Liver (tissue), 9 donors: ENCODE measurements around the gene ATP2C2. TPM values are rescaled to one million over a fixed set of nuclear protein-coding genes. Genes with fewer than 3 reads are reported as not detected.

Experiments used
- DNase-seq: peaks from one replicate; pipeline ENCODE4 v3.0.0-alpha.2; 2017; ENCODE audit warnings: low spot score
- H3K27ac ChIP-seq, 2 donors: one replicate each; pipeline ENCODE4 v1.7.0; 2013; ENCODE audit warnings: inconsistent platforms in 2 of 2, low read length in 2 of 2, control low read depth in 1 of 2, low read depth in 1 of 2, mild to moderate bottlenecking in 1 of 2
- H3K27me3 ChIP-seq, 4 donors: one replicate each; pipeline versions ENCODE4 v1.6.1 to v1.7.0; 2013; ENCODE audit warnings: low read length in 3 of 4, inconsistent platforms in 1 of 4, mild to moderate bottlenecking in 1 of 4, moderate library complexity in 1 of 4; ENCODE audit not compliant: control insufficient read depth in 4 of 4, insufficient read depth in 4 of 4
- H3K36me3 ChIP-seq, 4 donors: one replicate each; pipeline versions ENCODE4 v1.6.1 to v1.7.0; 2013; ENCODE audit warnings: low read length in 3 of 4, mild to moderate bottlenecking in 3 of 4, low read depth in 1 of 4, moderate library complexity in 1 of 4; ENCODE audit not compliant: control insufficient read depth in 4 of 4, insufficient read depth in 3 of 4
- H3K4me1 ChIP-seq, 4 donors: one replicate each; pipeline versions ENCODE4 v1.6.1 to v1.7.0; 2013; ENCODE audit warnings: low read length in 3 of 4, mild to moderate bottlenecking in 3 of 4, moderate library complexity in 1 of 4; ENCODE audit not compliant: control insufficient read depth in 4 of 4, insufficient read depth in 4 of 4
- H3K4me3 ChIP-seq, 3 donors: one replicate each; pipeline versions ENCODE4 v1.6.1 to v1.7.0; 2013; ENCODE audit warnings: low read length in 3 of 3, control low read depth in 1 of 3, low read depth in 1 of 3, mild to moderate bottlenecking in 1 of 3
- H3K9ac ChIP-seq, 2 donors: one replicate each; pipeline ENCODE4 v1.7.0; 2013; ENCODE audit warnings: low read length in 2 of 2, mild to moderate bottlenecking in 2 of 2, moderate library complexity in 2 of 2, control low read depth in 1 of 2, low read depth in 1 of 2
- H3K9me3 ChIP-seq, 4 donors: one replicate each; pipeline versions ENCODE4 v1.6.1 to v1.7.0; 2013; ENCODE audit warnings: low read length in 3 of 4; ENCODE audit not compliant: control insufficient read depth in 4 of 4
- EGR1 ChIP-seq, 2 donors: IDR thresholded peaks; 2 replicates each; pipeline ENCODE4 v1.6.1; 2016 to 2018; ENCODE audit warnings: antibody characterized with exemption in 2 of 2, low read depth in 2 of 2
- FOXA1 ChIP-seq: IDR thresholded peaks from 2 replicates; pipeline ENCODE4 v1.6.1; 2016; ENCODE audit warnings: antibody characterized with exemption
- FOXA2 ChIP-seq: IDR thresholded peaks from 2 replicates; pipeline ENCODE4 v1.6.1; 2016; ENCODE audit warnings: antibody characterized with exemption
- GABPA ChIP-seq, 2 donors: IDR thresholded peaks in 1 of 2; conservative IDR thresholded peaks in 1 of 2; 2 replicates each; pipeline ENCODE4 v1.6.1; 2016; ENCODE audit warnings: antibody characterized with exemption in 2 of 2, mild to moderate bottlenecking in 1 of 2, moderate library complexity in 1 of 2
- HNF4A ChIP-seq, 2 donors: conservative IDR thresholded peaks; 2 replicates each; pipeline ENCODE4 v1.6.1; 2016; ENCODE audit warnings: antibody characterized with exemption in 2 of 2, mild to moderate bottlenecking in 2 of 2
- HNF4G ChIP-seq: IDR thresholded peaks from 2 replicates; pipeline ENCODE4 v1.6.1; 2016; ENCODE audit warnings: antibody characterized with exemption
- JUND ChIP-seq, 2 donors: IDR thresholded peaks; 2 replicates each; pipeline ENCODE4 v1.6.1; 2016; ENCODE audit warnings: antibody characterized with exemption in 2 of 2
- NR2F2 ChIP-seq: IDR thresholded peaks from 2 replicates; pipeline ENCODE4 v1.6.1; 2016; ENCODE audit warnings: antibody characterized with exemption
- RXRA ChIP-seq, 2 donors: IDR thresholded peaks; 2 replicates each; pipeline ENCODE4 v1.6.1; 2017 to 2018; ENCODE audit warnings: antibody characterized with exemption in 2 of 2, mild to moderate bottlenecking in 1 of 2
- SP1 ChIP-seq: IDR thresholded peaks from 2 replicates; pipeline ENCODE4 v1.6.1; 2018; ENCODE audit warnings: antibody characterized with exemption, mild to moderate bottlenecking
- TAF1 ChIP-seq: conservative IDR thresholded peaks from 2 replicates; pipeline ENCODE4 v1.6.1; 2016; ENCODE audit warnings: antibody characterized with exemption, mild to moderate bottlenecking
- YY1 ChIP-seq: IDR thresholded peaks from 2 replicates; pipeline ENCODE4 v1.6.1; 2016; ENCODE audit warnings: antibody characterized with exemption, mild to moderate bottlenecking
- WGBS: extraction: QIAGEN DNeasy Blood & Tissue Kit; methylation state at CpG from one replicate; pipeline ENCODE4 v1.1.7; 2013; 5-methylcytosine and 5-hydroxymethylcytosine counted together
- polyA plus RNA-seq, 2 donors: library from polyadenylated mRNA; stranded (reverse) in 1 of 2; unstranded in 1 of 2; fragments of 200-250 nt in 1 of 2; fragments of >200 nt in 1 of 2; fragmentation: Nextera tagmentation in 1 of 2; extraction: Ambion mirVana in 1 of 2; gene quantifications; one replicate each; pipeline versions ENCODE4 v1.2.1 to v1.2.3, GENCODE V29; 2013 to 2015
- total RNA-seq, 2 donors: library from RNA; depleted of rRNA; stranded (reverse); fragments of >200 nt; gene quantifications; one replicate each; pipeline ENCODE4 v1.2.3, GENCODE V29; 2014
- TF ChIP-seq, protein P1 (sequence below): IDR thresholded peaks from 2 replicates; pipeline ENCODE4 v1.6.1; 2016; ENCODE audit warnings: antibody characterized with exemption
- TF ChIP-seq, protein P2 (sequence below): IDR thresholded peaks from 2 replicates; pipeline ENCODE4 v1.6.1; 2016; ENCODE audit warnings: antibody characterized with exemption, mild to moderate bottlenecking
- TF ChIP-seq, protein P3 (sequence below): IDR thresholded peaks from 2 replicates; pipeline ENCODE4 v1.6.1; 2016; ENCODE audit warnings: antibody characterized with exemption
- donor health status: healthy.
- donor health status: healthy.
- donor health status: healthy.
- donor health status: healthy.
- donor health status: healthy.

The ATP2C2 gene
- total and polyA plus RNA-seq, 4 donors: 0.05 to 0.33 (median 0.22) TPM

DNA sequence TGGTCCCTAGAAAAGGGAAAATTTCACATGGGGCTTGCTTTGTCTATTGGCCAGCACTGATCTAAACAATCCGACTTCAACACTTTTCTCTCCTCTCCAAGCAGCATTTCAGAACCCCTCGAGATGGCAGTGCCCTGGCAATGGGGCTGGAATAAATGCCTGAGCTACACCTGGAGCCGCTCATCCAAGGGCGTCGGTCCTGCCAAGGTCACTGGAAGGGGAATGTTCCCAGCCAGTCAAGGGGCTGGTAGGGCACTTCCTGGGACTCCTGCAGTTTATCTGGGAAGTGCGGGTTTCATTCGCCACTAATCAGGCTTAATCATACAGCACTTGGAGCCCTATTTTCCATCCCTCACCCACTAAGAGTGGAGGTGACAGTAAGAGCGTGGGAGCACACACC lies 119.0 kb downstream of the ATP2C2 start:
- 91% methylated on average over 8 of the region's 8 CpGs for WGBS
- TF ChIP-seq HNF4G (no peak), NR2F2 (no peak), HNF4A (conservative IDR thresholded peaks at IDR 0.05) (no peak), FOXA1 (no peak), GABPA (IDR thresholded peaks at IDR 0.05 in 1 of 2, conservative IDR thresholded peaks at IDR 0.05 in 1 of 2) (no peak), FOXA2 (no peak), TAF1 (no peak), EGR1 (IDR thresholded peaks at IDR 0.05; ENCODE audit: low read depth in 2 of 2) (no peak), JUND (IDR thresholded peaks at IDR 0.05) (no peak), SP1 (no peak)
- TF ChIP-seq, protein P1, sequence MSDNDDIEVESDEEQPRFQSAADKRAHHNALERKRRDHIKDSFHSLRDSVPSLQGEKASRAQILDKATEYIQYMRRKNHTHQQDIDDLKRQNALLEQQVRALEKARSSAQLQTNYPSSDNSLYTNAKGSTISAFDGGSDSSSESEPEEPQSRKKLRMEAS: no peak
- TF ChIP-seq, protein P2, sequence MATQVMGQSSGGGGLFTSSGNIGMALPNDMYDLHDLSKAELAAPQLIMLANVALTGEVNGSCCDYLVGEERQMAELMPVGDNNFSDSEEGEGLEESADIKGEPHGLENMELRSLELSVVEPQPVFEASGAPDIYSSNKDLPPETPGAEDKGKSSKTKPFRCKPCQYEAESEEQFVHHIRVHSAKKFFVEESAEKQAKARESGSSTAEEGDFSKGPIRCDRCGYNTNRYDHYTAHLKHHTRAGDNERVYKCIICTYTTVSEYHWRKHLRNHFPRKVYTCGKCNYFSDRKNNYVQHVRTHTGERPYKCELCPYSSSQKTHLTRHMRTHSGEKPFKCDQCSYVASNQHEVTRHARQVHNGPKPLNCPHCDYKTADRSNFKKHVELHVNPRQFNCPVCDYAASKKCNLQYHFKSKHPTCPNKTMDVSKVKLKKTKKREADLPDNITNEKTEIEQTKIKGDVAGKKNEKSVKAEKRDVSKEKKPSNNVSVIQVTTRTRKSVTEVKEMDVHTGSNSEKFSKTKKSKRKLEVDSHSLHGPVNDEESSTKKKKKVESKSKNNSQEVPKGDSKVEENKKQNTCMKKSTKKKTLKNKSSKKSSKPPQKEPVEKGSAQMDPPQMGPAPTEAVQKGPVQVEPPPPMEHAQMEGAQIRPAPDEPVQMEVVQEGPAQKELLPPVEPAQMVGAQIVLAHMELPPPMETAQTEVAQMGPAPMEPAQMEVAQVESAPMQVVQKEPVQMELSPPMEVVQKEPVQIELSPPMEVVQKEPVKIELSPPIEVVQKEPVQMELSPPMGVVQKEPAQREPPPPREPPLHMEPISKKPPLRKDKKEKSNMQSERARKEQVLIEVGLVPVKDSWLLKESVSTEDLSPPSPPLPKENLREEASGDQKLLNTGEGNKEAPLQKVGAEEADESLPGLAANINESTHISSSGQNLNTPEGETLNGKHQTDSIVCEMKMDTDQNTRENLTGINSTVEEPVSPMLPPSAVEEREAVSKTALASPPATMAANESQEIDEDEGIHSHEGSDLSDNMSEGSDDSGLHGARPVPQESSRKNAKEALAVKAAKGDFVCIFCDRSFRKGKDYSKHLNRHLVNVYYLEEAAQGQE: no peak
- H3K9me3 ChIP-seq: no peaks in the 10 kb centered on the region
- no peak overlapping the region for H3K4me3 ChIP-seq
- H3K27me3 ChIP-seq: no peaks in the 10 kb centered on the region
- no peaks in the 10 kb centered on the region for H3K4me1 ChIP-seq
- H3K36me3 ChIP-seq: peaks cover 0 to 2% (median 0%) of the 10 kb centered on the region in 4 donors
- DNase-seq: no peak
- no peak overlapping the region for H3K9ac ChIP-seq
- no peak overlapping the region for H3K27ac ChIP-seq

DNA sequence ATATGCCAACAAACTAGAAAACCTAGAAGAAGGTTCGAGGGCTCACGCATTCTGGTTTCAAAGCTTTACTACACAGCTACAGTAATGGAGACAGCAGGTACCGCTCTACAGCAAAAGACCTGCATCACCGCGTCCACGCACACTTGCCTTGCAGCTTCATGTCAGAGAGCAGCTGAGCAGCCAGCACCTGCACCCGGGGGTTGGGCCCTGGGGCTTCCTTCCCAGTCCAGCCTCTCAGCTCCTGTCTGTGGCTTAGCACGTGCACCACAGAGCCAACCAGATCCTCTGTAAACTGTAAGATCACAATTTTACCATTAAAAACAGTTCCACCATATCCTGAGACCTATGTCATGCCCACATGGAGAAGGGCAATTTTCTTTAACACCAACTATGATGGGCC lies 120.8 kb downstream of the ATP2C2 start:
- DNase-seq: no peak
- no peak for TF ChIP-seq RXRA (IDR thresholded peaks at IDR 0.05)
- no peaks in the 10 kb centered on the region for H3K9me3 ChIP-seq
- 88% methylated on average over 8 of the region's 8 CpGs for WGBS
- H3K4me1 ChIP-seq: no peaks in the 10 kb centered on the region
- no peak overlapping the region for H3K4me3 ChIP-seq
- H3K9ac ChIP-seq: no peak overlapping the region
- no peaks in the 10 kb centered on the region for H3K27me3 ChIP-seq
- no peak overlapping the region for H3K27ac ChIP-seq
- H3K36me3 ChIP-seq: peaks cover 0 to 2% (median 0%) of the 10 kb centered on the region in 4 donors

DNA sequence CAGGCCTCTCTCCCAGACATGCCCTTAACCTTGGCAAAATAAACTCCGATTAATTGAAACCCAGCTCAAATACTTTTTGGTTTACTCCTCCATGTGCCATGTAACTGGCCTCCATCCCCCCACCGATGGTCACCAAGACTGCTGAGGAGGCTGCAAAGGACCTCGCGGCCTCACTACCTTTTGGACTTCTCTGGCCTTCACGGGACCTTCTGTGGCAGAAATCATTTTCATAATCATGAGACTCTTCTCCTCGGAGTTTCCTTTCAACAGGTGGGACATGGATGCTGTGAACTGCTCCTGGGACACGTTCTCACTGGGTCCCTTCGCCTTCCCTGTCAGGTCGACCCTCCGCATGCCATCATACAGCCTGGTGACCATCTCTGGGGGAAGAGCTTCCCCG lies 127.2 kb downstream of the ATP2C2 start:
- 96% methylated on average over 11 of the region's 11 CpGs for WGBS
- Histone ChIP-seq H3K27ac (no peak overlapping the region), H3K4me3 (no peak overlapping the region), H3K4me1 (no peaks in the 10 kb centered on the region), H3K27me3 (no peaks in the 10 kb centered on the region), H3K9me3 (no peaks in the 10 kb centered on the region), H3K9ac (no peak overlapping the region), H3K36me3 (peaks cover 3 to 14% (median 4%) of the 10 kb centered on the region in 4 donors)
- DNase-seq: no peak
- TF ChIP-seq FOXA1: no peak
- no peak for TF ChIP-seq TAF1
- TF ChIP-seq, protein P3, sequence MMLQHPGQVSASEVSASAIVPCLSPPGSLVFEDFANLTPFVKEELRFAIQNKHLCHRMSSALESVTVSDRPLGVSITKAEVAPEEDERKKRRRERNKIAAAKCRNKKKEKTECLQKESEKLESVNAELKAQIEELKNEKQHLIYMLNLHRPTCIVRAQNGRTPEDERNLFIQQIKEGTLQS: no peak
- TF ChIP-seq YY1: no peak
